Mesenchymal stem cell (in vitro differentiated cells and primary cell): ENCODE data around the gene SLC6A18.
"Not testable (repeated sequence)": the region's sequence is repeated elsewhere in the genome, so short reads cannot be mapped to it uniquely, and the experiment has no call there.

Experiments used
- DNase-seq: peaks from one replicate; pipeline ENCODE4 v3.0.0-alpha.2; 2013
- H2AFZ ChIP-seq: one replicate; pipeline ENCODE4 v1.6.1; 2013; ENCODE audit warnings: low read depth, mild to moderate bottlenecking, control low read depth, inconsistent platforms, low read length, moderate library complexity
- H2AK5ac ChIP-seq: 2 replicates; pipeline ENCODE4 v1.6.1; 2013; ENCODE audit warnings: low read length, moderate library complexity, mild to moderate bottlenecking, inconsistent platforms; ENCODE audit not compliant: severe bottlenecking
- H2BK120ac ChIP-seq: one replicate; pipeline ENCODE4 v1.6.1; 2013; ENCODE audit warnings: low read depth, mild to moderate bottlenecking, inconsistent platforms, low read length, moderate library complexity
- H2BK12ac ChIP-seq, 2 experiments: one replicate each; pipeline ENCODE4 v1.6.1; 2013; ENCODE audit warnings: inconsistent platforms in 2 of 2, low read length in 2 of 2, mild to moderate bottlenecking in 2 of 2, moderate library complexity in 2 of 2, control low read depth in 1 of 2
- H2BK15ac ChIP-seq: one replicate; pipeline ENCODE4 v1.6.1; 2013; ENCODE audit warnings: mild to moderate bottlenecking, low read depth, inconsistent platforms; ENCODE audit not compliant: poor library complexity, severe bottlenecking
- H2BK5ac ChIP-seq: 2 replicates; pipeline ENCODE4 v1.6.1; 2013; ENCODE audit warnings: low read depth, mild to moderate bottlenecking, low read length, control low read depth, inconsistent platforms; ENCODE audit not compliant: poor library complexity, severe bottlenecking
- H3K14ac ChIP-seq, 2 experiments: one replicate each; pipeline ENCODE4 v1.6.1; 2013; ENCODE audit warnings: inconsistent platforms in 2 of 2, low read length in 2 of 2, control low read depth in 1 of 2, mild to moderate bottlenecking in 1 of 2, moderate library complexity in 1 of 2
- H3K18ac ChIP-seq, 2 experiments: one replicate each; pipeline ENCODE4 v1.6.1; 2013; ENCODE audit warnings: inconsistent platforms in 2 of 2, low read length in 2 of 2, control low read depth in 1 of 2, low read depth in 1 of 2, mild to moderate bottlenecking in 1 of 2
- H3K23ac ChIP-seq, 2 experiments: one replicate each; pipeline ENCODE4 v1.6.1; 2013; ENCODE audit warnings: inconsistent platforms in 2 of 2, low read length in 2 of 2, mild to moderate bottlenecking in 2 of 2, moderate library complexity in 2 of 2, control low read depth in 1 of 2
- H3K27ac ChIP-seq: 2 replicates; pipeline ENCODE4 v1.5.1; 2013; ENCODE audit warnings: mild to moderate bottlenecking, moderate library complexity, low read length, control low read depth, inconsistent platforms; ENCODE audit not compliant: poor library complexity, severe bottlenecking
- H3K27me3 ChIP-seq, 2 experiments: 2 replicates each; pipeline versions ENCODE4 v1.6.1 to v1.7.0; 2013; ENCODE audit warnings: low read length in 2 of 2, mild to moderate bottlenecking in 2 of 2, moderate library complexity in 2 of 2, control low read depth in 1 of 2, inconsistent platforms in 1 of 2; ENCODE audit not compliant: control insufficient read depth in 1 of 2, insufficient read depth in 1 of 2
- H3K36me3 ChIP-seq, 2 experiments: 2 replicates each; pipeline versions ENCODE4 v1.6.1 to v1.7.0; 2013; ENCODE audit warnings: low read length in 2 of 2, control low read depth in 1 of 2, inconsistent platforms in 1 of 2, low read depth in 1 of 2, mild to moderate bottlenecking in 1 of 2; ENCODE audit not compliant: insufficient read depth in 2 of 2, control insufficient read depth in 1 of 2
- H3K4ac ChIP-seq, 2 experiments: one replicate each; pipeline ENCODE4 v1.6.1; 2013; ENCODE audit warnings: inconsistent platforms in 2 of 2, low read length in 2 of 2, mild to moderate bottlenecking in 2 of 2, moderate library complexity in 2 of 2, control low read depth in 1 of 2, low read depth in 1 of 2
- H3K4me1 ChIP-seq: 2 replicates; pipeline ENCODE4 v1.6.1; 2013; ENCODE audit warnings: low read depth, low read length, control low read depth; ENCODE audit not compliant: control insufficient read depth, insufficient read depth
- H3K4me2 ChIP-seq: 2 replicates; pipeline ENCODE4 v1.6.1; 2013; ENCODE audit warnings: low read length, mild to moderate bottlenecking, inconsistent platforms; ENCODE audit not compliant: poor library complexity, severe bottlenecking
- H3K4me3 ChIP-seq, 2 experiments: 2 replicates each; pipeline versions ENCODE4 v1.5.1 to v1.7.0; 2013; ENCODE audit warnings: low read length in 2 of 2, mild to moderate bottlenecking in 2 of 2, control low read depth in 1 of 2, low read depth in 1 of 2; ENCODE audit not compliant: insufficient read depth in 1 of 2
- H3K79me1 ChIP-seq: replicated peaks from 2 replicates; pipeline ENCODE4 v1.6.1; 2013; ENCODE audit warnings: mild to moderate bottlenecking, control low read depth, low read length, inconsistent platforms; ENCODE audit not compliant: poor library complexity, severe bottlenecking
- H3K9ac ChIP-seq: 2 replicates; pipeline ENCODE4 v1.7.0; 2013; ENCODE audit warnings: mild to moderate bottlenecking, low read length, moderate library complexity
- H3K9me3 ChIP-seq: 2 replicates; pipeline ENCODE4 v1.7.0; 2013; ENCODE audit warnings: mild to moderate bottlenecking, low read length; ENCODE audit not compliant: control insufficient read depth
- H4K8ac ChIP-seq: one replicate; pipeline ENCODE4 v1.6.1; 2013; ENCODE audit warnings: inconsistent platforms, mild to moderate bottlenecking, low read length, moderate library complexity
- H4K91ac ChIP-seq: one replicate; pipeline ENCODE4 v1.6.1; 2013; ENCODE audit warnings: mild to moderate bottlenecking, low read length, inconsistent platforms
- WGBS: methylation state at CpG from one replicate; pipeline ENCODE4 v1.1.7; 2013; ENCODE audit warnings: mixed read lengths; 5-methylcytosine and 5-hydroxymethylcytosine counted together

Gene SLC6A18

DNA sequence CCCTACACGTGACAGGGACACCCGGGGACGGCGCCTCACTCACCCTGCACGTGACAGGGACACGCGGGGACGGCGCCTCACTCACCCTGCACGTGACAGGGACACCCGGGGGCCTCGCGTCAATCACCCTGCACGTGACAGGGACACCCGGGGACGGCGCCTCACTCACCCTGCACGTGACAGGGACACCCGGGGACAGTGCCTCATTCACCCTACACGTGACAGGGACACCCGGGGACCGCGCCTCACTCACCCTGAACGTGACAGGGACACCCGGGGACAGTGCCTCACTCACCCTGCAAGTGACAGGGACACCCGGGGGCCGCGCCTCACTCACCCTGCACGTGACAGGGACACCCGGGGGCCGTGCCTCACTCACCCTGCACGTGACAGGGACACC, 64.4 kb downstream of the SLC6A18 start:
- H3K18ac ChIP-seq, H2AFZ ChIP-seq, H3K23ac ChIP-seq, H3K14ac ChIP-seq, H3K27ac ChIP-seq, H2BK12ac ChIP-seq, DNase-seq, H2BK15ac ChIP-seq, H3K4me2 ChIP-seq, H2BK5ac ChIP-seq, H3K4me3 ChIP-seq, H2AK5ac ChIP-seq, H3K79me1 ChIP-seq, H2BK120ac ChIP-seq, H3K4ac ChIP-seq, H4K91ac ChIP-seq, H4K8ac ChIP-seq, H3K9me3 ChIP-seq, H3K9ac ChIP-seq, H3K4me1 ChIP-seq, H3K36me3 ChIP-seq: not testable (repeated sequence)
- peaks cover 6 to 21% of the 10 kb centered on the region in 2 experiments for H3K27me3 ChIP-seq
- WGBS: 95% methylated on average over 8 of the region's 32 CpGs

DNA sequence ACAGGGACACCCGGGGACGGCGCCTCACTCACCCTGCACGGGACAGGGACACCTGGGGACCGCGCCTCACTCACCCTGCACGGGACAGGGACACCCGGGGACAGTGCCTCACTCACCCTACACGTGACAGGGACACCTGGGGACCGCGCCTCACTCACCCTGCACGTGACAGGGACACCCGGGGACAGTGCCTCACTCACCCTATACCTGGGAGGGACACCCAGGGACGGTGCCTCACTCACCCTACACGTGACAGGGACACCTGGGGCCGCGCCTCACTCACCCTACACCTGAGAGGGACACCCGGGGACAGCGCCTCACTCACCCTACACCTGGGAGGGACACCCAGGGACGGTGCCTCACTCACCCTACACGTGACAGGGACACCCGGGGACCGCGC, 65.8 kb downstream of the SLC6A18 start:
- not testable (repeated sequence) for H3K36me3 ChIP-seq, H3K18ac ChIP-seq, H4K91ac ChIP-seq, H2BK5ac ChIP-seq, H2BK120ac ChIP-seq, H4K8ac ChIP-seq, H2BK15ac ChIP-seq, H3K23ac ChIP-seq, H3K4ac ChIP-seq, DNase-seq, H3K9me3 ChIP-seq, H3K4me2 ChIP-seq, H3K79me1 ChIP-seq, H2BK12ac ChIP-seq, H3K27ac ChIP-seq, H3K4me3 ChIP-seq, H3K14ac ChIP-seq, H2AK5ac ChIP-seq, H3K9ac ChIP-seq, H2AFZ ChIP-seq
- H3K4me1 ChIP-seq: peaks cover 11% of the 10 kb centered on the region
- WGBS: 89% methylated on average over 15 of the region's 24 CpGs
- peaks cover 14 to 32% of the 10 kb centered on the region in 2 experiments for H3K27me3 ChIP-seq

DNA sequence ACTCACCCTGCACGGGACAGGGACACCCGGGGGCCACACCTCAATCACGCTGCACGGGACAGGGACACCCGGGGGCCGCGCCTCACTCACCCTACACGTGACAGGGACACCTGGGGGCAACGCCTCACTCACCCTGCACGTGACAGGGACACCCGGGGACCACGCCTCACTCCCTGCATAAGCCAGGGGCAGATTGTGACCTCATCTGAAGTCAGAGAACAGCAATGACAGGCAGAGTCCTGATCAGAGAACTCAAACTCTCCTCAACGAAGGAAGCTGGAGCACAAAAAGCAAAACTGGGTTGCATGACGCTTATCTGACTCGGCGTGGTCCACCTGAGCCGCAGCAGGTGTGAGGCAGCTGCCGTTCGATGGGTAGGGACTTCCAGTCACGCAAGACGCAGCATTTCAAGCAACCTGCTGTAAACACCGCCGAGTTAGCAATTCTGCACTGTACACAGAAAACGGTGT, 66.5 kb downstream of the SLC6A18 start:
- no peak overlapping the region for H3K4me3 ChIP-seq
- H3K9me3 ChIP-seq: peaks cover 8% of the 10 kb centered on the region
- no peak overlapping the region for H2BK5ac ChIP-seq
- no peak overlapping the region for H2BK15ac ChIP-seq
- no peak overlapping the region for H3K27ac ChIP-seq
- 91% methylated on average over 23 of the region's 24 CpGs for WGBS
- H3K14ac ChIP-seq: no peak overlapping the region
- no peak overlapping the region for H2BK12ac ChIP-seq
- H3K4ac ChIP-seq: no peak overlapping the region
- H2AK5ac ChIP-seq: no peak overlapping the region
- H3K4me1 ChIP-seq: peaks cover 11% of the 10 kb centered on the region
- DNase-seq: no peak
- no peaks in the 10 kb centered on the region for H3K79me1 ChIP-seq
- H3K36me3 ChIP-seq: peaks cover 0 to 6% of the 10 kb centered on the region in 2 experiments
- H2BK120ac ChIP-seq: no peak overlapping the region
- no peak overlapping the region for H3K4me2 ChIP-seq
- H3K9ac ChIP-seq: no peak overlapping the region
- H3K27me3 ChIP-seq: peaks cover 19 to 39% of the 10 kb centered on the region in 2 experiments
- no peak overlapping the region for H4K8ac ChIP-seq
- no peak overlapping the region for H3K18ac ChIP-seq
- no peak overlapping the region for H3K23ac ChIP-seq
- no peak overlapping the region for H4K91ac ChIP-seq
- no peak overlapping the region for H2AFZ ChIP-seq

DNA sequence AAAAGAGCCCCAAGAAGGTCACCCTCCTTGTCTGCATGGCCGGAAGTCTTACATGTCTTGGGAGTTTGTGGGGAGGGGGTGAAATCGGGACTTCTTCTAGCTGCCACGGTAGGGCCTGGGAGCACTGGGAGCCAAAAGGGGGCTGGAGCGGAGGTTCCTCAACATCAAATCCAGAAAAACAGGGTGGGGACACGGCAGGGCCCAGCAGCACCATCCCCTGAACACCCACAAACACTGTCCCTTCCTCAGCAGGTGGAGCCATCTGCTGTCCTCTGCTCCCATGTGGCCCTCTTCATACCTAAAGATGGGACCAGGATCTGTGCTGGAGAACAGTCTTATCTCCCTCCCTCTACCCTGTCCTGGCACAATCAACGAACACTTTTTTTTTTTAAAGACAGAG, 67.0 kb downstream of the SLC6A18 start:
- Histone ChIP-seq H4K91ac (no peak overlapping the region), H3K27ac (no peak overlapping the region), H3K36me3 (peaks cover 0 to 6% of the 10 kb centered on the region in 2 experiments), H3K4me1 (peaks cover 11% of the 10 kb centered on the region), H3K9ac (no peak overlapping the region), H2AFZ (no peak overlapping the region), H3K4me3 (no peak overlapping the region), H2BK120ac (no peak overlapping the region), H2AK5ac (no peak overlapping the region), H3K9me3 (peaks cover 8% of the 10 kb centered on the region), H3K23ac (no peak overlapping the region), H4K8ac (no peak overlapping the region), H2BK12ac (no peak overlapping the region), H2BK15ac (no peak overlapping the region), H2BK5ac (no peak overlapping the region), H3K4me2 (no peak overlapping the region), H3K27me3 (peaks cover 23 to 42% of the 10 kb centered on the region in 2 experiments), H3K79me1 (no peaks in the 10 kb centered on the region), H3K4ac (no peak overlapping the region), H3K18ac (no peak overlapping the region), H3K14ac (no peak overlapping the region)
- DNase-seq: no peak
- 88% methylated on average over 6 of the region's 6 CpGs for WGBS
